K562 (cell line): ENCODE data around the gene TMEM163. TPM values are rescaled to one million over a fixed set of nuclear protein-coding genes. Genes with fewer than 3 reads are reported as not detected.

Experiments
- ATAC-seq: fragments of 200-7000 bp; cut with Tn5 transposase; 3 replicates; pipeline ENCODE4 v1.9.1; 2020; ENCODE audit warnings: moderate library complexity
- BruUV-seq: library from RNA; stranded (reverse); fragments of 400-500 nt; replicated peaks from 2 replicates; lab custom pipeline; 2021; lab: Mats Ljungman, UMichigan
- CTCF ChIA-PET: fragments of 300-600 bp; formaldehyde crosslinking; extraction: SDS; loops from one replicate; lab custom pipeline; 2021; ENCODE audit warnings: low intra/inter-chr PET ratio; lab: Yijun Ruan, JAX
- POLR2A ChIA-PET: fragments of 300-600, 350-650 bp; sonication (Branson Sonifier 250); formaldehyde crosslinking; extraction: SDS; loops from one replicate; lab custom pipeline; 2021; ENCODE audit warnings: antibody characterized with exemption, inconsistent platforms; lab: Yijun Ruan, JAX
- DNase-seq, 4 experiments: peaks; one replicate each; pipeline versions ENCODE4 v3.0.0 to v3.0.0-alpha.2; 2011 to 2018; ENCODE audit warnings: low spot score in 3 of 4, mixed read lengths in 3 of 4; ENCODE audit errors: extremely low read depth in 1 of 4
- FAIRE-seq: peaks from 2 replicates; lab custom pipeline; 2011; peaks lifted over from hg19 to GRCh38; lab: Jason Lieb, UNC
- H2AFZ ChIP-seq: 2 replicates; pipeline ENCODE4 v1.6.0; 2011; ENCODE audit warnings: low read depth, low read length, control low read depth, inconsistent platforms
- H3K27ac ChIP-seq: fragments of 200-600 bp; 3 replicates; pipeline ENCODE4 v1.8.0; 2011; ENCODE audit warnings: low read depth, mild to moderate bottlenecking, control low read depth, inconsistent platforms, low read length, moderate library complexity, mixed read lengths; ENCODE audit errors: extremely low read depth
- H3K27me3 ChIP-seq, 2 experiments: fragments of 300-600 bp in 1 of 2; 2 replicates in 1 of 2; 3 replicates in 1 of 2; pipeline versions ENCODE4 v1.6.0 to v1.8.0; 2011; ENCODE audit warnings: inconsistent platforms in 2 of 2, low read length in 2 of 2, mild to moderate bottlenecking in 1 of 2, mixed read lengths in 1 of 2, moderate library complexity in 1 of 2; ENCODE audit not compliant: control insufficient read depth in 2 of 2, insufficient read depth in 2 of 2
- H3K36me3 ChIP-seq: fragments of 300-600 bp; 3 replicates; pipeline ENCODE4 v1.8.0; 2011; ENCODE audit warnings: mild to moderate bottlenecking, low read length, inconsistent platforms; ENCODE audit not compliant: control insufficient read depth, insufficient read depth
- H3K4me1 ChIP-seq, 2 experiments: fragments of 200-600 bp in 1 of 2; replicated peaks in 1 of 2; 2 replicates in 1 of 2; 3 replicates in 1 of 2; pipeline versions ENCODE4 v1.5.1 to v1.8.0; 2011; ENCODE audit warnings: inconsistent platforms in 2 of 2, low read length in 2 of 2, mild to moderate bottlenecking in 1 of 2, mixed read lengths in 1 of 2, moderate library complexity in 1 of 2; ENCODE audit not compliant: control insufficient read depth in 2 of 2, insufficient read depth in 2 of 2
- H3K4me2 ChIP-seq: 2 replicates; pipeline ENCODE4 v1.6.1; 2011; ENCODE audit warnings: low read length, control low read depth, inconsistent platforms, mixed read lengths; ENCODE audit not compliant: insufficient read depth
- H3K4me3 ChIP-seq: fragments of 200-600 bp; sonication (generic), shearing (Covaris generic); 2 replicates; pipeline ENCODE4 v1.5.1; 2016; ENCODE audit warnings: control low read depth, inconsistent platforms
- H3K79me2 ChIP-seq: fragments of 200-600 bp; 3 replicates; pipeline ENCODE4 v1.8.0; 2011; ENCODE audit warnings: low read length, inconsistent platforms; ENCODE audit not compliant: control insufficient read depth, insufficient read depth
- H3K9ac ChIP-seq, 2 experiments: 2 replicates each; pipeline versions ENCODE4 v1.6.0 to v1.6.1; 2011; ENCODE audit warnings: low read depth in 2 of 2, low read length in 2 of 2, control low read depth in 1 of 2, inconsistent platforms in 1 of 2, mild to moderate bottlenecking in 1 of 2, mixed read lengths in 1 of 2; ENCODE audit not compliant: insufficient read depth in 1 of 2
- H3K9me1 ChIP-seq: one replicate; pipeline ENCODE4 v1.6.0; 2011; ENCODE audit warnings: inconsistent platforms, mild to moderate bottlenecking, low read length, moderate library complexity; ENCODE audit not compliant: control insufficient read depth, insufficient read depth
- H3K9me3 ChIP-seq: replicated peaks from 2 replicates; pipeline ENCODE4 v1.5.1; 2011; ENCODE audit warnings: low read depth, low read length, inconsistent platforms; ENCODE audit not compliant: control insufficient read depth, insufficient read depth
- H4K20me1 ChIP-seq: replicated peaks from 2 replicates; pipeline ENCODE4 v1.6.1; 2011; ENCODE audit warnings: low read length, inconsistent platforms, mixed read lengths; ENCODE audit not compliant: control insufficient read depth, insufficient read depth
- BRCA1 ChIP-seq, 2 experiments: fragments of 450-650 bp in 1 of 2; sonication (generic) in 1 of 2; formaldehyde crosslinking in 1 of 2; IDR thresholded peaks; 2 replicates each; pipeline versions ENCODE4 v1.5.0 to v1.6.1; 2017 to 2020; ENCODE audit warnings: mild to moderate bottlenecking in 1 of 2, missing genetic modification reagents in 1 of 2
- ETV5 ChIP-seq: sonication (generic); formaldehyde crosslinking; IDR thresholded peaks from 2 replicates; pipeline ENCODE4 v1.4.0; 2020; ENCODE audit warnings: low read depth, mild to moderate bottlenecking, missing genetic modification reagents
- RCOR1 ChIP-seq, 2 experiments: IDR thresholded peaks; 2 replicates each; pipeline ENCODE4 v1.6.1; 2012; ENCODE audit warnings: low read depth in 2 of 2, low read length in 2 of 2, borderline replicate concordance in 1 of 2, improper control_type of control experiment in 1 of 2
- ZNF511 ChIP-seq: sonication (generic); formaldehyde crosslinking; IDR thresholded peaks from 2 replicates; pipeline ENCODE4 v1.8.0; 2022; ENCODE audit warnings: mild to moderate bottlenecking, missing genetic modification reagents
- ZNF561 ChIP-seq: fragments of 450-650 bp; formaldehyde crosslinking; conservative IDR thresholded peaks from 2 replicates; pipeline ENCODE4 v1.4.0; 2020; ENCODE audit warnings: mild to moderate bottlenecking, moderate library complexity
- ZNF57 ChIP-seq: fragments of 450-650 bp; formaldehyde crosslinking; IDR thresholded peaks from 2 replicates; pipeline ENCODE4 v1.4.0; 2020; ENCODE audit warnings: mild to moderate bottlenecking, moderate library complexity
- ZNF778 ChIP-seq: fragments of 450-650 bp; formaldehyde crosslinking; IDR thresholded peaks from 2 replicates; pipeline ENCODE4 v1.4.0; 2020; ENCODE audit warnings: mild to moderate bottlenecking, moderate library complexity
- WGBS: fragments of 100-300 bp; shearing (Covaris generic); methylation state at CpG from one replicate; pipeline ENCODE4 v1.1.6; 2016; ENCODE audit warnings: low coverage, mixed read lengths; ENCODE audit not compliant: insufficient coverage; ENCODE audit errors: missing lambda C conversion rate; 5-methylcytosine and 5-hydroxymethylcytosine counted together
- in situ Hi-C: fragments of 300-500 bp; cut with MboI; formaldehyde crosslinking; loops from 4 replicates; pipeline ENCODE4 v1.15.0; 2018; ENCODE audit warnings: inconsistent platforms, mixed read lengths
- intact Hi-C: fragments of 100-400 bp; cut with micrococcal nuclease; formaldehyde crosslinking; loops from 2 replicates; pipeline ENCODE4 v1.14.2; 2022
- polyA plus RNA-seq, 8 experiments: library from polyadenylated mRNA; depleted of rRNA in 4 of 8; stranded (reverse) in 5 of 8; unstranded in 3 of 8; fragments of >200 nt; fragmentation: Nextera tagmentation in 2 of 8; fragmentation: Illumina TruSeq in 1 of 8; extraction: Ambion mirVana in 2 of 8; extraction: Trizol in 1 of 8; gene quantifications; 2 replicates each; pipeline versions ENCODE4 v1.2.1 to v1.2.3, GENCODE V29; 2011 to 2014; ENCODE audit warnings: inconsistent platforms in 1 of 8, missing spikeins in 1 of 8
- total RNA-seq, 7 experiments: library from RNA; depleted of rRNA in 6 of 7; stranded (reverse); fragments of >200 nt in 6 of 7; fragmentation: Illumina TruSeq in 2 of 7; extraction: Trizol in 2 of 7; gene quantifications; 2 replicates each; pipeline versions ENCODE4 v1.2.1 to v1.2.3, GENCODE V29; 2011 to 2021; ENCODE audit warnings: low replicate concordance in 1 of 7

TMEM163 gene
- total and polyA plus RNA-seq, 9 of the 15 experiments (the other 6 are each of a cell fraction or from before 2014, with no cell fraction given): 0.04 to 0.68 (median 0.16) TPM; not detected in 3

GRCh38 chr2:134445116-134445515, 273.7 kb downstream of the TMEM163 start:
- no peaks in the 10 kb centered on the region for H3K4me1 ChIP-seq
- CTCF ChIA-PET: no interaction called here
- 71% methylated on average over 1 of the region's 4 CpGs for WGBS
- no peak overlapping the region for H3K27ac ChIP-seq
- in situ Hi-C loops (no loop called here), intact Hi-C loops (no loop called here)
- H3K9ac ChIP-seq: no peak overlapping the region
- BruUV-seq: no TSS peak
- H3K36me3 ChIP-seq: no peaks in the 10 kb centered on the region
- no peak overlapping the region for H2AFZ ChIP-seq
- no peak overlapping the region for H3K4me2 ChIP-seq
- no peaks in the 10 kb centered on the region; the same call in 1 of the 2 replicates for H4K20me1 ChIP-seq
- DNase-seq (no peak), FAIRE-seq (no peak), ATAC-seq (no peak)
- POLR2A ChIA-PET: interaction anchor here (0.5 kb wide), 1 partner anchor 500 kb away, joined by 4 read pairs; no protein-coding TSS in a partner anchor
- H3K79me2 ChIP-seq: no peaks in the 10 kb centered on the region
- H3K27me3 ChIP-seq: no peaks in the 10 kb centered on the region
- TF ChIP-seq RCOR1 (IDR thresholded peaks at IDR 0.05; ENCODE audit: borderline replicate concordance in 1 of 2, low read depth in 2 of 2, low read length in 2 of 2) (no peak), ZNF561 (no peak), ZNF778 (CRISPR knock-in tag) (no peak), ZNF511 (CRISPR knock-in tag) (no peak), BRCA1 (IDR thresholded peaks at IDR 0.05) (no peak), BRCA1 (CRISPR knock-in tag; IDR thresholded peaks at IDR 0.05) (no peak), ZNF57 (CRISPR knock-in tag) (no peak), ETV5 (CRISPR knock-in tag) (no peak)
- no peak overlapping the region for H3K4me3 ChIP-seq
- H3K9me1 ChIP-seq: peaks cover 2% of the 10 kb centered on the region
- no peaks in the 10 kb centered on the region for H3K9me3 ChIP-seq
